Astrocyte (in vitro differentiated cells and primary cell): ENCODE measurements around the gene UBE2E2. TPM values are rescaled to one million over a fixed set of nuclear protein-coding genes. Genes with fewer than 3 reads are reported as not detected.
"Not testable (repeated sequence)": the region's sequence is repeated elsewhere in the genome, so short reads cannot be mapped to it uniquely, and the experiment has no call there.

ENCODE experiments used
- DNase-seq: peaks from one replicate; pipeline ENCODE4 v3.0.0-alpha.2; 2010; ENCODE audit warnings: low read depth
- FAIRE-seq: peaks from 2 replicates; lab custom pipeline; 2011; peaks lifted over from hg19 to GRCh38; lab: Jason Lieb, UNC
- H2AFZ ChIP-seq: 2 replicates; pipeline ENCODE4 v1.6.0; 2012; ENCODE audit warnings: low read depth, low read length, inconsistent platforms
- H3K27ac ChIP-seq: 2 replicates; pipeline ENCODE4 v1.5.1; 2011; ENCODE audit warnings: low read depth, low read length, inconsistent platforms
- H3K27me3 ChIP-seq: 2 replicates; pipeline ENCODE4 v1.6.0; 2011; ENCODE audit warnings: low read length, inconsistent platforms; ENCODE audit not compliant: insufficient read depth
- H3K36me3 ChIP-seq: 2 replicates; pipeline ENCODE4 v1.5.1; 2011; ENCODE audit warnings: low read length, inconsistent platforms; ENCODE audit not compliant: insufficient read depth
- H3K4me1 ChIP-seq: 2 replicates; pipeline ENCODE4 v1.5.1; 2011; ENCODE audit warnings: low read length, inconsistent platforms; ENCODE audit not compliant: insufficient read depth
- H3K4me2 ChIP-seq: 2 replicates; pipeline ENCODE4 v1.6.0; 2012; ENCODE audit warnings: low read length, inconsistent platforms
- H3K4me3 ChIP-seq: 2 replicates; pipeline ENCODE4 v1.5.1; 2011; ENCODE audit warnings: low read depth, mild to moderate bottlenecking, low read length, inconsistent platforms; ENCODE audit not compliant: insufficient read depth
- H3K79me2 ChIP-seq: 2 replicates; pipeline ENCODE4 v1.6.0; 2012; ENCODE audit warnings: mild to moderate bottlenecking, low read length, inconsistent platforms; ENCODE audit not compliant: insufficient read depth
- H3K9ac ChIP-seq: 2 replicates; pipeline ENCODE4 v1.6.0; 2012; ENCODE audit warnings: mild to moderate bottlenecking, low read length, inconsistent platforms
- H3K9me3 ChIP-seq: 2 replicates; pipeline ENCODE4 v1.5.1; 2012; ENCODE audit warnings: low read depth, mild to moderate bottlenecking, low read length, inconsistent platforms; ENCODE audit not compliant: insufficient read depth
- H4K20me1 ChIP-seq: 2 replicates; pipeline ENCODE4 v1.6.0; 2012; ENCODE audit warnings: low read length, inconsistent platforms; ENCODE audit not compliant: insufficient read depth
- H3K27ac Mint-ChIP-seq: one replicate; pipeline ENCODE4 v1.8.0; 2021; ENCODE audit warnings: mild to moderate bottlenecking, mixed read lengths; ENCODE audit not compliant: unreplicated experiment
- H3K27me3 Mint-ChIP-seq: one replicate; pipeline ENCODE4 v1.8.0; 2021; ENCODE audit warnings: low read depth, mixed read lengths; ENCODE audit not compliant: unreplicated experiment
- H3K36me3 Mint-ChIP-seq: one replicate; pipeline ENCODE4 v1.8.0; 2021; ENCODE audit warnings: low read depth, mixed read lengths; ENCODE audit not compliant: unreplicated experiment
- H3K4me1 Mint-ChIP-seq: one replicate; pipeline ENCODE4 v1.8.0; 2021; ENCODE audit warnings: low read depth, mixed read lengths; ENCODE audit not compliant: unreplicated experiment
- H3K4me3 Mint-ChIP-seq: one replicate; pipeline ENCODE4 v1.8.0; 2021; ENCODE audit warnings: mild to moderate bottlenecking, moderate library complexity, mixed read lengths; ENCODE audit not compliant: unreplicated experiment
- H3K9me3 Mint-ChIP-seq: one replicate; pipeline ENCODE4 v1.8.0; 2021; ENCODE audit warnings: mild to moderate bottlenecking, mixed read lengths; ENCODE audit not compliant: unreplicated experiment
- EZH2 ChIP-seq: IDR thresholded peaks from 2 replicates; pipeline ENCODE4 v1.6.1; 2012; ENCODE audit warnings: mild to moderate bottlenecking, low read length, inconsistent platforms; ENCODE audit not compliant: insufficient read depth
- total RNA-seq: library from RNA; stranded (reverse); gene quantifications from 2 replicates; pipeline ENCODE4 v1.2.1, GENCODE V29; 2021
- TF ChIP-seq, protein P1 (sequence below): IDR thresholded peaks from 2 replicates; pipeline ENCODE4 v1.5.1; 2011; ENCODE audit warnings: low read depth, mild to moderate bottlenecking, inconsistent platforms, low read length, moderate library complexity; ENCODE audit not compliant: insufficient read depth

The UBE2E2 gene
- total RNA-seq, 1 donor from 2014 or later, result 89.8 TPM

DNA sequence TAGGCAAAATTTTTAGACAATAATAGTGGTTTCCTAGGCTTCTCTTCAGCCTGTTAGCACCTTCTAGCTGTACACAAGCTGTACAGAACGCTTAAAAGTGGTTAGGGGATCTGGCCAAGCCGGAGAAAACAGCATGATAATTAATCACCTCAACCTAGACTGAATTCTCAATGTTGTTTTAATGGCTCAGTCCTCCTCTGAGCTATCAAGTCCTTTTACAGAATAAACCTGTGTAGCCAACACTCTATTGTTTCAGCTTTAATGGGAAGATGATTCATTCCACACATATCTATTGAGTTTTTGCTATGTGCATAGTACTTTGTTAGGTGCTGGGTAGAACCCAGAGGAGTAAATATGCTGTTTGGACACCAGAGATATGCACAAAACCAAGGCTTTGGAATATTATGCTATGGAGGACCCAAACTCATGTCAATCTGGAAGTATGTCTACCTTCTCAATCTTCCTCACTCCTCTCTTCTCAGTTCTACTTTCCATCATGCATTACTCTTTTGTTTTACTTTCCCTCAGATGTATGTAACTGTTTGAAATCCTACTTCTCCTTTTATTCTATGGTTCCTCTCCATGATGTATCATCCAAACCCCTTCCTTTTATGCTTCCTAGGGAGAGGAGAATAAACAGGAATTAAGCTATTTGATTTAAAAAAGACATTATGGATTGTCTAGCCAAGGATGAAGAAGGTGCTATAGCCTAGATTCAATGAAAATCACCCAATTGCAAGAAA, 27.6 kb upstream of the UBE2E2 start:
- peaks cover 2% of the 10 kb centered on the region for H3K4me1 Mint-ChIP-seq
- no peak overlapping the region for H3K27ac Mint-ChIP-seq
- Histone ChIP-seq H3K4me2 (peak overlapping the region; percentile 21), H4K20me1 (no peaks in the 10 kb centered on the region), H3K9ac (no peak overlapping the region), H3K4me1 (no peaks in the 10 kb centered on the region), H3K79me2 (no peaks in the 10 kb centered on the region), H3K36me3 (no peaks in the 10 kb centered on the region), H3K9me3 (no peaks in the 10 kb centered on the region), H3K27me3 (no peaks in the 10 kb centered on the region), H3K27ac (no peak overlapping the region), H3K4me3 (no peak overlapping the region), H2AFZ (no peak overlapping the region)
- DNase-seq (peak; percentile 81), FAIRE-seq (no peak)
- no peak for TF ChIP-seq EZH2
- TF ChIP-seq, protein P1, sequence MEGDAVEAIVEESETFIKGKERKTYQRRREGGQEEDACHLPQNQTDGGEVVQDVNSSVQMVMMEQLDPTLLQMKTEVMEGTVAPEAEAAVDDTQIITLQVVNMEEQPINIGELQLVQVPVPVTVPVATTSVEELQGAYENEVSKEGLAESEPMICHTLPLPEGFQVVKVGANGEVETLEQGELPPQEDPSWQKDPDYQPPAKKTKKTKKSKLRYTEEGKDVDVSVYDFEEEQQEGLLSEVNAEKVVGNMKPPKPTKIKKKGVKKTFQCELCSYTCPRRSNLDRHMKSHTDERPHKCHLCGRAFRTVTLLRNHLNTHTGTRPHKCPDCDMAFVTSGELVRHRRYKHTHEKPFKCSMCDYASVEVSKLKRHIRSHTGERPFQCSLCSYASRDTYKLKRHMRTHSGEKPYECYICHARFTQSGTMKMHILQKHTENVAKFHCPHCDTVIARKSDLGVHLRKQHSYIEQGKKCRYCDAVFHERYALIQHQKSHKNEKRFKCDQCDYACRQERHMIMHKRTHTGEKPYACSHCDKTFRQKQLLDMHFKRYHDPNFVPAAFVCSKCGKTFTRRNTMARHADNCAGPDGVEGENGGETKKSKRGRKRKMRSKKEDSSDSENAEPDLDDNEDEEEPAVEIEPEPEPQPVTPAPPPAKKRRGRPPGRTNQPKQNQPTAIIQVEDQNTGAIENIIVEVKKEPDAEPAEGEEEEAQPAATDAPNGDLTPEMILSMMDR, result no peak
- H3K4me3 Mint-ChIP-seq, result no peak overlapping the region
- H3K27me3 Mint-ChIP-seq, result no peaks in the 10 kb centered on the region
- H3K36me3 Mint-ChIP-seq, result no peaks in the 10 kb centered on the region
- H3K9me3 Mint-ChIP-seq, result peaks cover 7% of the 10 kb centered on the region

DNA sequence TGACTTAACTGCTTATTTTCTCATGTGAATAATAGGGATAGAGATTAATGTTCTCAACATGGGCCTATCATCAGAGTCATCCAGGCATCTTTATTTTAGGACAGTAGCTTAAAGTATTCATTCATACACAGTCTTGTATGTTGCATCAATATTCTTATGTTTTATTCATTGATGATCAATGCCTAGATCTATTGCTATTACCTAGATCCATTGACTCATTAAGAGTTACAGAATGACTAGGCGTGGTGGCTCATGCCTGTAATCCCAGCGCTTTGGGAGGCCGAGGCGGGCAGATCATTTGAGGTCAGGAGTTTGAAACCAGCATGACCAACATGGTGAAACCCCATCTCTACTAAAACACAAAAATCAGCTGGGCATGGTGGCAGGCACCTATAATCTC, 26.3 kb upstream of the UBE2E2 start:
- FAIRE-seq, H3K36me3 ChIP-seq: not testable (repeated sequence)

DNA sequence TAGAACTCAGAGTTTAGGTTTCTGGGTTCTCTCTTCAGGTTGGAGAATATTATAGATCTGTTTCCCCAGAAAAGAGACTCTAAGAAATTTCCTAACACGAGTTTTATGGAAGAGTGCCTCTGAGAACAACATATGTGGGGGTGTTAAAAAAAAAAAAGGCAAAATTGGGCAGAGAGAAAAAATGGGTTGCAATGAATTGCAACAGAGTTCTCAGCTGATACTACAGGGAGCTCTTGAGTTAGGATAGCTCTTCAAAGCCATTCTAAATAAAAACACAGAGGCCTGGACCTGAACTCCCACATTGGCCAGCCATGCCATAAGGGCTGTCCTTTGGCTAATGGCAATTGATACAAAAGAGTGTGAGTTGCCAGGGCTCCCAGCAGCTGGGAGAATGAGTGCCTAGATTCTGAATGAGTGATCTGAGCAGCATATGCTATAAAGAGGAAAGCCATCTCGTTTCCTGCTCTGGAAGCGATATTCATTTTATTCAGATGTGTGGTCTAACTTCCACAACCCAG, 20.1 kb upstream of the UBE2E2 start:
- no peak overlapping the region for H2AFZ ChIP-seq
- no peaks in the 10 kb centered on the region for H3K4me1 ChIP-seq
- no peak overlapping the region for H3K9ac ChIP-seq
- no peak for DNase-seq
- no peaks in the 10 kb centered on the region for H3K9me3 ChIP-seq
- TF ChIP-seq EZH2, result no peak
- TF ChIP-seq, protein P1, result no peak
- FAIRE-seq, result no peak
- H3K27ac ChIP-seq, result no peak overlapping the region
- H3K9me3 Mint-ChIP-seq, result no peaks in the 10 kb centered on the region
- H3K27me3 Mint-ChIP-seq, result peaks cover 2% of the 10 kb centered on the region
- no peaks in the 10 kb centered on the region for H3K4me1 Mint-ChIP-seq
- no peak overlapping the region for H3K4me3 ChIP-seq
- H3K27ac Mint-ChIP-seq, result no peak overlapping the region
- H3K4me2 ChIP-seq, result no peak overlapping the region
- H3K79me2 ChIP-seq, result no peaks in the 10 kb centered on the region
- peaks cover 2% of the 10 kb centered on the region for H3K27me3 ChIP-seq
- no peaks in the 10 kb centered on the region for H4K20me1 ChIP-seq
- H3K36me3 Mint-ChIP-seq, result no peaks in the 10 kb centered on the region
- no peaks in the 10 kb centered on the region for H3K36me3 ChIP-seq
- H3K4me3 Mint-ChIP-seq, result no peak overlapping the region

More for the DNA sequence above, 26.3 kb upstream of the UBE2E2 start:
- H3K9me3 Mint-ChIP-seq, H3K79me2 ChIP-seq, H3K27ac ChIP-seq, H3K27ac Mint-ChIP-seq, H4K20me1 ChIP-seq, H3K36me3 Mint-ChIP-seq, H2AFZ ChIP-seq, H3K4me2 ChIP-seq, H3K4me3 ChIP-seq, H3K9me3 ChIP-seq, DNase-seq, H3K9ac ChIP-seq, H3K4me3 Mint-ChIP-seq, H3K27me3 Mint-ChIP-seq, H3K4me1 Mint-ChIP-seq, H3K4me1 ChIP-seq, H3K27me3 ChIP-seq: not testable (repeated sequence)
